HEK293T (cell line): ENCODE measurements around the gene FAHD2A.
"Not testable (repeated sequence)": the region's sequence is repeated elsewhere in the genome, so short reads cannot be mapped to it uniquely, and the experiment has no call there.

Experiments
- ARNT ChIP-seq: fragments of 450-650 bp; IDR thresholded peaks from 2 replicates; pipeline ENCODE4 v1.6.1; 2017; ENCODE audit warnings: mild to moderate bottlenecking
- BHLHE40 ChIP-seq: fragments of 450-650 bp; IDR thresholded peaks from 2 replicates; pipeline ENCODE4 v1.6.1; 2016; ENCODE audit warnings: mild to moderate bottlenecking, moderate library complexity, borderline replicate concordance
- CTBP1 ChIP-seq: fragments of 450-650 bp; IDR thresholded peaks from 2 replicates; pipeline ENCODE4 v1.6.1; 2016; ENCODE audit warnings: borderline replicate concordance
- ELF4 ChIP-seq: fragments of 450-650 bp; IDR thresholded peaks from 2 replicates; pipeline ENCODE4 v1.6.1; 2017; ENCODE audit warnings: antibody characterized with exemption
- FOXA1 ChIP-seq: fragments of 450-650 bp; IDR thresholded peaks from 2 replicates; pipeline ENCODE4 v1.6.1; 2016; ENCODE audit warnings: mild to moderate bottlenecking
- FOXK2 ChIP-seq: fragments of 450-650 bp; IDR thresholded peaks from 2 replicates; pipeline ENCODE4 v1.6.1; 2016; ENCODE audit warnings: mild to moderate bottlenecking
- FOXM1 ChIP-seq: fragments of 450-650 bp; IDR thresholded peaks from 2 replicates; pipeline ENCODE4 v1.6.1; 2017; ENCODE audit warnings: mild to moderate bottlenecking, borderline replicate concordance
- HDGF ChIP-seq: fragments of 450-650 bp; IDR thresholded peaks from 2 replicates; pipeline ENCODE4 v1.6.1; 2017; ENCODE audit warnings: antibody characterized with exemption, borderline replicate concordance
- L3MBTL2 ChIP-seq: fragments of 450-650 bp; conservative IDR thresholded peaks from 2 replicates; pipeline ENCODE4 v1.6.1; 2016; ENCODE audit warnings: mild to moderate bottlenecking
- PKNOX1 ChIP-seq: fragments of 450-650 bp; IDR thresholded peaks from 2 replicates; pipeline ENCODE4 v1.6.1; 2016
- SP1 ChIP-seq: fragments of 450-650 bp; IDR thresholded peaks from 2 replicates; pipeline ENCODE4 v1.6.1; 2017
- SUZ12 ChIP-seq: fragments of 450-650 bp; IDR thresholded peaks from 2 replicates; pipeline ENCODE4 v1.6.1; 2016; ENCODE audit warnings: mild to moderate bottlenecking
- TARDBP ChIP-seq: fragments of 450-650 bp; IDR thresholded peaks from 2 replicates; pipeline ENCODE4 v1.6.1; 2016
- ZNF384 ChIP-seq: fragments of 450-650 bp; IDR thresholded peaks from 2 replicates; pipeline ENCODE4 v1.6.1; 2016

GRCh38 chr2:95435872-95436209 lies 33.3 kb downstream of the FAHD2A start:
- not testable (repeated sequence) for TF ChIP-seq SUZ12, ZNF384, TARDBP, FOXK2, HDGF, SP1, FOXA1, CTBP1, FOXM1, L3MBTL2, PKNOX1, ARNT, BHLHE40, ELF4
